SK-N-SH treated with all-trans-retinoic acid at 6 μM for 48 hours (cell line): ENCODE results near the gene GPR37L1.

Experiments
- ATAC-seq: fragments of 200-7000 bp; cut with Tn5 transposase; 3 replicates; pipeline ENCODE4 v1.9.1; 2020; ENCODE audit warnings: mild to moderate bottlenecking, moderate library complexity
- ARNTL ChIP-seq: fragments of 450-650 bp; formaldehyde crosslinking; IDR thresholded peaks from 2 replicates; pipeline ENCODE4 v1.5.0; 2020; ENCODE audit warnings: low read depth, mild to moderate bottlenecking, moderate library complexity, borderline replicate concordance
- BACH2 ChIP-seq: fragments of 250-450 bp; sonication (Bioruptor Pico); IDR thresholded peaks from 2 replicates; pipeline ENCODE4 v1.9.0; 2021; ENCODE audit warnings: mild to moderate bottlenecking, borderline replicate concordance
- CREB5 ChIP-seq: fragments of 250-450 bp; sonication (Bioruptor Pico); IDR thresholded peaks from 2 replicates; pipeline ENCODE4 v1.5.1; 2020; ENCODE audit warnings: low read depth, mild to moderate bottlenecking, moderate library complexity
- CSDC2 ChIP-seq: fragments of 250-450 bp; sonication (Bioruptor Pico); IDR thresholded peaks from 2 replicates; pipeline ENCODE4 v1.5.0; 2020; ENCODE audit warnings: mild to moderate bottlenecking, moderate library complexity
- CSRNP3 ChIP-seq: fragments of 250-450 bp; sonication (Bioruptor Pico); IDR thresholded peaks from 2 replicates; pipeline ENCODE4 v1.5.1; 2021; ENCODE audit warnings: mild to moderate bottlenecking, moderate library complexity
- ESRRG ChIP-seq: fragments of 250-450 bp; sonication (Bioruptor Pico); IDR thresholded peaks from 2 replicates; pipeline ENCODE4 v1.6.1; 2021; ENCODE audit warnings: mild to moderate bottlenecking
- GLIS3 ChIP-seq: fragments of 250-450 bp; sonication (Bioruptor Pico); IDR thresholded peaks from 2 replicates; pipeline ENCODE4 v1.5.0; 2020; ENCODE audit warnings: mild to moderate bottlenecking, moderate library complexity
- ISL1 ChIP-seq: fragments of 250-450 bp; sonication (Bioruptor Pico); IDR thresholded peaks from 2 replicates; pipeline ENCODE4 v2.1.2; 2022; ENCODE audit warnings: mild to moderate bottlenecking, moderate library complexity
- OSR1 ChIP-seq: fragments of 250-450 bp; sonication (Bioruptor Pico); IDR thresholded peaks from 2 replicates; pipeline ENCODE4 v1.8.0; 2022; ENCODE audit warnings: moderate library complexity, mild to moderate bottlenecking, inconsistent platforms
- PATZ1 ChIP-seq: fragments of 250-450 bp; sonication (Bioruptor Pico); IDR thresholded peaks from 2 replicates; pipeline ENCODE4 v1.8.0; 2020; ENCODE audit warnings: mild to moderate bottlenecking, moderate library complexity, borderline replicate concordance
- POU6F1 ChIP-seq: fragments of 250-450 bp; sonication (Bioruptor Pico); IDR thresholded peaks from 2 replicates; pipeline ENCODE4 v1.8.0; 2021; ENCODE audit warnings: low read depth, mild to moderate bottlenecking, moderate library complexity, borderline replicate concordance
- PPARA ChIP-seq: fragments of 250-450 bp; sonication (Bioruptor Pico); IDR thresholded peaks from 2 replicates; pipeline ENCODE4 v1.5.0; 2020; ENCODE audit warnings: mild to moderate bottlenecking, borderline replicate concordance
- RARB ChIP-seq: fragments of 250-450 bp; sonication (Bioruptor Pico); IDR thresholded peaks from 2 replicates; pipeline ENCODE4 v1.8.0; 2021; ENCODE audit warnings: mild to moderate bottlenecking, moderate library complexity
- SNAI2 ChIP-seq: fragments of 250-450 bp; sonication (Bioruptor Pico); IDR thresholded peaks from 2 replicates; pipeline ENCODE4 v1.5.0; 2020; ENCODE audit warnings: mild to moderate bottlenecking, moderate library complexity
- TCF4 ChIP-seq: fragments of 250-450 bp; sonication (Bioruptor Pico); IDR thresholded peaks from 2 replicates; pipeline ENCODE4 v1.8.0; 2021; ENCODE audit warnings: mild to moderate bottlenecking, moderate library complexity, borderline replicate concordance
- TOX ChIP-seq: fragments of 250-450 bp; sonication (Bioruptor Pico); IDR thresholded peaks from 2 replicates; pipeline ENCODE4 v1.8.0; 2021; ENCODE audit warnings: mild to moderate bottlenecking, moderate library complexity, borderline replicate concordance
- TSHZ2 ChIP-seq: fragments of 250-450 bp; sonication (Bioruptor Pico); IDR thresholded peaks from 2 replicates; pipeline ENCODE4 v1.5.0; 2020; ENCODE audit warnings: mild to moderate bottlenecking, moderate library complexity
- ZC3H10 ChIP-seq: fragments of 250-450 bp; sonication (Bioruptor Pico); IDR thresholded peaks from 2 replicates; pipeline ENCODE4 v1.5.1; 2021; ENCODE audit warnings: mild to moderate bottlenecking, moderate library complexity
- ZFP3 ChIP-seq: fragments of 250-450 bp; sonication (Bioruptor Pico); IDR thresholded peaks from 2 replicates; pipeline ENCODE4 v1.5.0; 2020; ENCODE audit warnings: mild to moderate bottlenecking, moderate library complexity
- ZFP30 ChIP-seq: fragments of 450-650 bp; formaldehyde crosslinking; IDR thresholded peaks from 2 replicates; pipeline ENCODE4 v1.5.0; 2022; ENCODE audit warnings: mild to moderate bottlenecking, moderate library complexity
- ZNF565 ChIP-seq: fragments of 450-650 bp; formaldehyde crosslinking; conservative IDR thresholded peaks from 2 replicates; pipeline ENCODE4 v1.5.0; 2020; ENCODE audit warnings: low read depth, mild to moderate bottlenecking, moderate library complexity
- ZNF70 ChIP-seq: fragments of 450-650 bp; formaldehyde crosslinking; IDR thresholded peaks from 2 replicates; pipeline ENCODE4 v1.5.0; 2020; ENCODE audit warnings: mild to moderate bottlenecking, moderate library complexity
- ZNF8 ChIP-seq: fragments of 450-650 bp; formaldehyde crosslinking; IDR thresholded peaks from 2 replicates; pipeline ENCODE4 v1.5.0; 2020; ENCODE audit warnings: mild to moderate bottlenecking, moderate library complexity

GPR37L1 gene

GRCh38 chr1:202105571-202106339 lies 17.0 kb upstream of the GPR37L1 start:
- ATAC-seq: peak; percentile 62
- TF ChIP-seq PPARA (CRISPR knock-in tag) (no peak), ZNF8 (CRISPR knock-in tag) (no peak), ZFP30 (CRISPR knock-in tag) (no peak), TCF4 (CRISPR knock-in tag) (no peak), CSRNP3 (no peak), ISL1 (CRISPR knock-in tag) (no peak), ZFP3 (CRISPR knock-in tag) (no peak), CSDC2 (CRISPR knock-in tag) (no peak), BACH2 (CRISPR knock-in tag) (no peak), ESRRG (no peak), TOX (no peak), RARB (CRISPR knock-in tag) (no peak), OSR1 (no peak), ZNF70 (CRISPR knock-in tag) (no peak), CREB5 (no peak), TSHZ2 (CRISPR knock-in tag) (no peak)
- TF ChIP-seq, all 23 proteins: peak for 0

GRCh38 chr1:202106340-202107254 lies 16.1 kb upstream of the GPR37L1 start:
- no peak for TF ChIP-seq OSR1
- TF ChIP-seq ZNF70 (CRISPR knock-in tag): no peak
- no peak for TF ChIP-seq BACH2 (CRISPR knock-in tag)
- no peak for TF ChIP-seq ARNTL (CRISPR knock-in tag)
- no peak for TF ChIP-seq POU6F1 (CRISPR knock-in tag)
- no peak for TF ChIP-seq RARB (CRISPR knock-in tag)
- TF ChIP-seq ZFP3 (CRISPR knock-in tag): no peak
- no peak for TF ChIP-seq ESRRG
- TF ChIP-seq SNAI2 (CRISPR knock-in tag): no peak
- TF ChIP-seq ZNF8 (CRISPR knock-in tag): no peak
- no peak for TF ChIP-seq GLIS3 (CRISPR knock-in tag)
- TF ChIP-seq TOX: no peak
- TF ChIP-seq ZNF565 (CRISPR knock-in tag): no peak
- no peak for TF ChIP-seq ZC3H10
- no peak for TF ChIP-seq CSRNP3
- TF ChIP-seq CSDC2 (CRISPR knock-in tag): no peak
- TF ChIP-seq PATZ1 (CRISPR knock-in tag): no peak
- TF ChIP-seq TCF4 (CRISPR knock-in tag): no peak
- ATAC-seq: no peak
